SK-N-SH (cell line): ENCODE data around the gene ZNF579. TPM values are rescaled to one million over a fixed set of nuclear protein-coding genes. Genes with fewer than 3 reads are reported as not detected.

Experiments used
- CTCF ChIA-PET: fragments of 300-600, 350-600 bp; formaldehyde crosslinking; extraction: SDS; loops from one replicate; lab custom pipeline; 2021; lab: Yijun Ruan, JAX
- POLR2A ChIA-PET: fragments of 350-600 bp; sonication (Branson Sonifier 250); formaldehyde crosslinking; extraction: SDS; loops from one replicate; lab custom pipeline; 2020; ENCODE audit warnings: antibody characterized with exemption, inconsistent platforms; lab: Yijun Ruan, JAX
- DNase-seq: peaks from one replicate; pipeline ENCODE4 v3.0.0; 2012
- H2AFZ ChIP-seq: fragments of 200-600 bp; sonication (generic); 2 replicates; pipeline ENCODE4 v1.8.1; 2016; ENCODE audit warnings: antibody characterized with exemption, mild to moderate bottlenecking, low read depth
- H3F3A ChIP-seq: fragments of 200-600 bp; sonication (generic); replicated peaks from 2 replicates; pipeline ENCODE3; 2016; ENCODE audit warnings: antibody characterized with exemption, mild to moderate bottlenecking; ENCODE audit not compliant: insufficient read depth
- H3K27ac ChIP-seq, 2 experiments: fragments of 200-500 bp in 1 of 2; fragments of 200-600 bp in 1 of 2; sonication (Bioruptor generic) in 1 of 2; sonication (generic), shearing (Covaris generic) in 1 of 2; 2 replicates each; pipeline versions ENCODE4 v1.5.1 to v1.6.1; 2014 to 2016; ENCODE audit warnings: low read depth in 2 of 2, inconsistent platforms in 1 of 2, low read length in 1 of 2, mild to moderate bottlenecking in 1 of 2, mixed read lengths in 1 of 2
- H3K27me3 ChIP-seq: fragments of 200-600 bp; sonication (generic), shearing (Covaris generic); 2 replicates; pipeline ENCODE4 v1.6.1; 2016; ENCODE audit warnings: mixed run types; ENCODE audit not compliant: insufficient read depth
- H3K36me3 ChIP-seq, 2 experiments: fragments of 200-500 bp in 1 of 2; fragments of 200-600 bp in 1 of 2; sonication (Bioruptor generic) in 1 of 2; sonication (generic) in 1 of 2; replicated peaks in 1 of 2; 2 replicates each; pipeline versions ENCODE3 to v1.5.1; 2014 to 2016; ENCODE audit warnings: low read length in 1 of 2, mild to moderate bottlenecking in 1 of 2; ENCODE audit not compliant: insufficient read depth in 2 of 2, control insufficient read depth in 1 of 2
- H3K4me1 ChIP-seq, 2 experiments: fragments of 200-500 bp in 1 of 2; fragments of 200-600 bp in 1 of 2; sonication (Bioruptor generic) in 1 of 2; sonication (generic), shearing (Covaris generic) in 1 of 2; 2 replicates each; pipeline versions ENCODE4 v1.5.1 to v1.6.1; 2014 to 2016; ENCODE audit warnings: low read depth in 1 of 2, low read length in 1 of 2, mixed run types in 1 of 2; ENCODE audit not compliant: insufficient read depth in 2 of 2, control insufficient read depth in 1 of 2
- H3K4me2 ChIP-seq: fragments of 200-600 bp; sonication (generic), shearing (Covaris generic); 2 replicates; pipeline ENCODE4 v1.6.1; 2017; ENCODE audit warnings: mixed run types
- H3K4me3 ChIP-seq, 2 experiments: fragments of 200-500 bp in 1 of 2; fragments of 200-600 bp in 1 of 2; sonication (Bioruptor generic) in 1 of 2; sonication (generic), shearing (Covaris generic) in 1 of 2; 2 replicates each; pipeline versions ENCODE4 v1.5.1 to v1.8.1; 2014 to 2016; ENCODE audit warnings: low read depth in 2 of 2, inconsistent platforms in 1 of 2, low read length in 1 of 2, mild to moderate bottlenecking in 1 of 2, mixed read lengths in 1 of 2, moderate library complexity in 1 of 2
- H3K79me2 ChIP-seq: fragments of 200-600 bp; sonication (generic); 2 replicates; pipeline ENCODE4 v1.8.1; 2017; ENCODE audit warnings: mild to moderate bottlenecking; ENCODE audit not compliant: insufficient read depth
- H3K9ac ChIP-seq: fragments of 200-600 bp; sonication (generic); 2 replicates; pipeline ENCODE4 v1.6.1; 2017; ENCODE audit warnings: mixed run types
- H3K9me2 ChIP-seq: fragments of 200-600 bp; sonication (generic); 2 replicates; pipeline ENCODE4 v1.6.1; 2017; ENCODE audit warnings: mixed run types
- H3K9me3 ChIP-seq: fragments of 200-600 bp; sonication (generic); 2 replicates; pipeline ENCODE4 v1.6.1; 2017; ENCODE audit warnings: mixed run types, mild to moderate bottlenecking, moderate library complexity
- H4K20me1 ChIP-seq: fragments of 200-600 bp; sonication (generic); 2 replicates; pipeline ENCODE4 v1.6.1; 2017; ENCODE audit warnings: mild to moderate bottlenecking, mixed run types; ENCODE audit not compliant: insufficient read depth
- EP300 ChIP-seq, 2 experiments: IDR thresholded peaks; 2 replicates each; pipeline versions ENCODE4 v1.4.0 to v1.6.1; 2012; ENCODE audit warnings: borderline replicate concordance in 1 of 2, low read depth in 1 of 2, low read length in 1 of 2
- FOSL2 ChIP-seq: IDR thresholded peaks from 2 replicates; pipeline ENCODE4 v1.4.0; 2012; ENCODE audit warnings: low read depth, mild to moderate bottlenecking, moderate library complexity, borderline replicate concordance
- GABPA ChIP-seq: IDR thresholded peaks from 2 replicates; pipeline ENCODE4 v1.4.0; 2012; ENCODE audit warnings: low read depth, mild to moderate bottlenecking
- NFIC ChIP-seq: IDR thresholded peaks from 2 replicates; pipeline ENCODE4 v1.4.0; 2012; ENCODE audit warnings: borderline replicate concordance
- RAD21 ChIP-seq: IDR thresholded peaks from 2 replicates; pipeline ENCODE4 v1.6.1; 2012; ENCODE audit warnings: mild to moderate bottlenecking, low read length
- RFX5 ChIP-seq: IDR thresholded peaks from 2 replicates; pipeline ENCODE4 v1.6.1; 2012; ENCODE audit warnings: mild to moderate bottlenecking, improper control_type of control experiment, low read length
- RXRA ChIP-seq: IDR thresholded peaks from 2 replicates; pipeline ENCODE4 v1.4.0; 2012; ENCODE audit warnings: low read depth, mild to moderate bottlenecking, borderline replicate concordance
- TCF12 ChIP-seq: IDR thresholded peaks from 2 replicates; pipeline ENCODE4 v1.4.0; 2012
- ZBTB33 ChIP-seq: IDR thresholded peaks from 2 replicates; pipeline ENCODE4 v1.4.0; 2012; ENCODE audit warnings: low read depth, borderline replicate concordance
- WGBS: methylation state at CpG from one replicate; pipeline ENCODE4 v1.1.6; 2017; ENCODE audit warnings: low lambda C conversion rate; 5-methylcytosine and 5-hydroxymethylcytosine counted together
- polyA plus RNA-seq, 3 experiments: library from polyadenylated mRNA; depleted of rRNA; stranded (reverse); fragments of >200 nt; gene quantifications; 2 replicates each; pipeline ENCODE4 v1.2.3, GENCODE V29; 2012
- TF ChIP-seq, protein P1 (sequence below): IDR thresholded peaks from 2 replicates; pipeline ENCODE4; 2012
- TF ChIP-seq, protein P2 (sequence below): IDR thresholded peaks from 2 replicates; pipeline ENCODE4 v1.4.0; 2012; ENCODE audit warnings: low read depth

Gene ZNF579
- polyA plus RNA-seq, 1 of the 3 experiments (the other 2 are of a cell fraction) = 5.9 TPM

- H3K4me2 ChIP-seq = peak overlapping the region; percentile 54; the same call in 1 of the 2 replicates
- peaks cover 2 to 28% of the 10 kb centered on the region in 2 experiments; a peak in 3 of 4 replicates for H3K4me1 ChIP-seq
- H3K9ac ChIP-seq = no peak overlapping the region
- no peaks in the 10 kb centered on the region for H3K9me3 ChIP-seq
- peak overlapping the region in 1 of 2 experiments; percentile 65; a peak in 2 of 4 replicates for H3K27ac ChIP-seq
- no peaks in the 10 kb centered on the region for H3K79me2 ChIP-seq
- POLR2A ChIA-PET = interaction anchor here (0.7 kb wide), 1 partner anchor 34 kb away, joined by 8 read pairs; no protein-coding TSS in a partner anchor
- no peaks in the 10 kb centered on the region for H3K36me3 ChIP-seq
- TF ChIP-seq, protein P1, sequence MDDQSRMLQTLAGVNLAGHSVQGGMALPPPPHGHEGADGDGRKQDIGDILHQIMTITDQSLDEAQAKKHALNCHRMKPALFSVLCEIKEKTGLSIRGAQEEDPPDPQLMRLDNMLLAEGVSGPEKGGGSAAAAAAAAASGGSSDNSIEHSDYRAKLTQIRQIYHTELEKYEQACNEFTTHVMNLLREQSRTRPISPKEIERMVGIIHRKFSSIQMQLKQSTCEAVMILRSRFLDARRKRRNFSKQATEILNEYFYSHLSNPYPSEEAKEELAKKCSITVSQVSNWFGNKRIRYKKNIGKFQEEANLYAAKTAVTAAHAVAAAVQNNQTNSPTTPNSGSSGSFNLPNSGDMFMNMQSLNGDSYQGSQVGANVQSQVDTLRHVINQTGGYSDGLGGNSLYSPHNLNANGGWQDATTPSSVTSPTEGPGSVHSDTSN = peak; percentile 23; the same call in 1 of the 2 replicates
- TF ChIP-seq RFX5 (no peak), EP300 (IDR thresholded peaks at IDR 0.05; ENCODE audit: borderline replicate concordance in 1 of 2, low read depth in 1 of 2, low read length in 1 of 2) (peak in 1 of 2 experiments; percentile 64; a peak in 1 of 4 replicates), RAD21 (no peak), TCF12 (peak; percentile 63), ZBTB33 (no peak), FOSL2 (peak; percentile 65), NFIC (peak; percentile 83), GABPA (0 out of 2 replicates have a peak, but pooled peaks have one; percentile 33), RXRA (peak; percentile 58; the same call in 1 of the 2 replicates)
- TF ChIP-seq, protein P2, sequence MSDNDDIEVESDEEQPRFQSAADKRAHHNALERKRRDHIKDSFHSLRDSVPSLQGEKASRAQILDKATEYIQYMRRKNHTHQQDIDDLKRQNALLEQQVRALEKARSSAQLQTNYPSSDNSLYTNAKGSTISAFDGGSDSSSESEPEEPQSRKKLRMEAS = peak; percentile 58; the same call in 1 of the 2 replicates
- TF ChIP-seq, all 33 proteins: peak for 8
- Histone ChIP-seq H4K20me1 (no peaks in the 10 kb centered on the region), H3K4me3 (no peak overlapping the region), H2AFZ (peak overlapping the region; percentile 35; the same call in 1 of the 2 replicates), H3K9me2 (no peaks in the 10 kb centered on the region), H3F3A (peaks cover 15% of the 10 kb centered on the region), H3K27me3 (no peaks in the 10 kb centered on the region)
- WGBS = 29% methylated on average over 17 of the region's 17 CpGs
- CTCF ChIA-PET = interaction anchor here (0.5 to 1.6 kb wide), 6 partner anchors 30 to 406 kb away, joined by 3 read pairs; no protein-coding TSS in a partner anchor
- no peak for DNase-seq
Observed at GRCh38 chr19:55546822-55547614, 33.6 kb downstream of the ZNF579 start.

- WGBS = 87% methylated on average over 10 of the region's 11 CpGs
- Histone ChIP-seq H3K4me1 (peaks cover 2 to 28% of the 10 kb centered on the region in 2 experiments; a peak in 3 of 4 replicates), H3K4me3 (no peak overlapping the region), H2AFZ (no peak overlapping the region), H3K27ac (no peak overlapping the region), H3K36me3 (no peaks in the 10 kb centered on the region), H3K9ac (no peak overlapping the region), H3K9me2 (no peaks in the 10 kb centered on the region), H4K20me1 (no peaks in the 10 kb centered on the region), H3K4me2 (no peak overlapping the region), H3K9me3 (no peaks in the 10 kb centered on the region), H3K79me2 (no peaks in the 10 kb centered on the region), H3K27me3 (no peaks in the 10 kb centered on the region), H3F3A (peaks cover 15% of the 10 kb centered on the region)
- TF ChIP-seq RFX5 (no peak), NFIC (no peak)
- CTCF ChIA-PET = no interaction called here
- POLR2A ChIA-PET = no interaction called here
- no peak for DNase-seq
Observed at GRCh38 chr19:55546011-55546410, 34.6 kb downstream of the ZNF579 start.
